ENCODE data around the gene ADGRG4.

ADGRG4 gene

DNA sequence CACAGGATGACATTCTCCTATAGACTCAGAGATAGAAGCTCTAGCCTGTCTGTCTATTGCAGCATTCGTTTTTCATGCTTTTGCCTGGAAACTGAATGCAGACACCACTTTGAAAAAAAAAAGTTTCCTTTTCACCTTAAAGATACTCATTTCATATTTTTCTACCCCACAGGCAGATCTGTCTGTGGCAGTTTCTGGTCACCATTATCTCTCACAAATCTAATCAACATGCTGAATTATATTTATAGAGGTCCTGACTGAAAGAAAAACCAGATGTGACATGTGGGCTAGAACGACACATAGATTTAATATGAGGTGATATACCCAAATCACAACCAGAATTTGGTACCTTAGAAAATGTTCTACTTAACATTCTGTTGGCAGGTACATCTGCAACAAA lies 28.2 kb downstream of the ADGRG4 start:
- H3K79me2 ChIP-seq (ENCODE audit: insufficient read depth, low read length): no peaks in the 10 kb centered on the region
- no peaks in the 10 kb centered on the region for H3K9me2 ChIP-seq (replicated peaks; ENCODE audit: low read depth, low read length)
- H3K4me3 ChIP-seq (ENCODE audit: low read length, poor library complexity, severe bottlenecking): no peak overlapping the region
- H2AFZ ChIP-seq (ENCODE audit: low read length): no peak overlapping the region
- TF ChIP-seq, protein P1, sequence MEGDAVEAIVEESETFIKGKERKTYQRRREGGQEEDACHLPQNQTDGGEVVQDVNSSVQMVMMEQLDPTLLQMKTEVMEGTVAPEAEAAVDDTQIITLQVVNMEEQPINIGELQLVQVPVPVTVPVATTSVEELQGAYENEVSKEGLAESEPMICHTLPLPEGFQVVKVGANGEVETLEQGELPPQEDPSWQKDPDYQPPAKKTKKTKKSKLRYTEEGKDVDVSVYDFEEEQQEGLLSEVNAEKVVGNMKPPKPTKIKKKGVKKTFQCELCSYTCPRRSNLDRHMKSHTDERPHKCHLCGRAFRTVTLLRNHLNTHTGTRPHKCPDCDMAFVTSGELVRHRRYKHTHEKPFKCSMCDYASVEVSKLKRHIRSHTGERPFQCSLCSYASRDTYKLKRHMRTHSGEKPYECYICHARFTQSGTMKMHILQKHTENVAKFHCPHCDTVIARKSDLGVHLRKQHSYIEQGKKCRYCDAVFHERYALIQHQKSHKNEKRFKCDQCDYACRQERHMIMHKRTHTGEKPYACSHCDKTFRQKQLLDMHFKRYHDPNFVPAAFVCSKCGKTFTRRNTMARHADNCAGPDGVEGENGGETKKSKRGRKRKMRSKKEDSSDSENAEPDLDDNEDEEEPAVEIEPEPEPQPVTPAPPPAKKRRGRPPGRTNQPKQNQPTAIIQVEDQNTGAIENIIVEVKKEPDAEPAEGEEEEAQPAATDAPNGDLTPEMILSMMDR (conservative IDR thresholded peaks at IDR 0.05; ENCODE audit: low read length): no peak
- no peak for TF ChIP-seq EZH2phosphoT487 (IDR thresholded peaks at IDR 0.05; ENCODE audit: borderline replicate concordance)
- H4K20me1 ChIP-seq (ENCODE audit: insufficient read depth, low read length, poor library complexity, severe bottlenecking): no peaks in the 10 kb centered on the region
- H3K4me2 ChIP-seq (ENCODE audit: low read depth, low read length, poor library complexity, severe bottlenecking): no peak overlapping the region
- H3F3A ChIP-seq (ENCODE audit: low read depth): no peaks in the 10 kb centered on the region
- H3K27me3 ChIP-seq (ENCODE audit: insufficient read depth, low read length, poor library complexity, severe bottlenecking): no peaks in the 10 kb centered on the region
- H3K4me1 ChIP-seq (ENCODE audit: insufficient read depth, low read length, poor library complexity, severe bottlenecking): no peaks in the 10 kb centered on the region
- no peaks in the 10 kb centered on the region for H3K36me3 ChIP-seq (ENCODE audit: insufficient read depth, low read length)
- H3K9me3 ChIP-seq (ENCODE audit: insufficient read depth, low read depth, low read length): no peaks in the 10 kb centered on the region
- no peak overlapping the region for H3K9ac ChIP-seq (ENCODE audit: low read depth, low read length, poor library complexity, severe bottlenecking)

DNA sequence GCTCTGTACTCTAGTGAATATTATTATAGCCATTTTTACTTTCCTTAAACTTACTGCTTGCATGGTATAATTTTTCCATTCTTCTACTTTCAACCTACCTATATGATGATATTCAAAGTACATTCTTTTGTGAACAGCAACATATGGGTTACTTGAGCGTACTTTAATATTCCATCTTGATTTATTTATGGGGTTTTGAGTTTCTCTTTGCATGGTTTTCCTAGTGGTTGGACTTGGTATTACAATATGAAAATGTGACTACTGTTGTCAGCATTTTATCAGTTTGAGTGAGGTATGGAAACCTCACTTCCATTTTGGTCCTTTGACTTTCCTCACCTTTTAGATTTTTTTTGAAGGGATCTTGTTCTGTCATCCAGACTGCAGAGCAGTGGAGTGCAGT lies 35.9 kb downstream of the ADGRG4 start:
- Histone ChIP-seq H3K79me2 (ENCODE audit: insufficient read depth, low read length) (no peaks in the 10 kb centered on the region), H3K27me3 (ENCODE audit: insufficient read depth, low read length, poor library complexity, severe bottlenecking) (no peaks in the 10 kb centered on the region), H2AFZ (ENCODE audit: low read length) (no peak overlapping the region), H3K4me3 (ENCODE audit: low read length, poor library complexity, severe bottlenecking) (no peak overlapping the region), H3K4me1 (ENCODE audit: insufficient read depth, low read length, poor library complexity, severe bottlenecking) (no peaks in the 10 kb centered on the region), H3K4me2 (ENCODE audit: low read depth, low read length, poor library complexity, severe bottlenecking) (no peak overlapping the region), H3K9me3 (ENCODE audit: insufficient read depth, low read depth, low read length) (no peaks in the 10 kb centered on the region), H3K36me3 (ENCODE audit: insufficient read depth, low read length) (no peaks in the 10 kb centered on the region), H3K9ac (ENCODE audit: low read depth, low read length, poor library complexity, severe bottlenecking) (no peak overlapping the region), H4K20me1 (ENCODE audit: insufficient read depth, low read length, poor library complexity, severe bottlenecking) (no peaks in the 10 kb centered on the region), H3K9me2 (replicated peaks; ENCODE audit: low read depth, low read length) (no peaks in the 10 kb centered on the region), H3F3A (ENCODE audit: low read depth) (no peaks in the 10 kb centered on the region)
- TF ChIP-seq, protein P1 (conservative IDR thresholded peaks at IDR 0.05; ENCODE audit: low read length): peak; percentile 51
- no peak for TF ChIP-seq EZH2phosphoT487 (IDR thresholded peaks at IDR 0.05; ENCODE audit: borderline replicate concordance)

DNA sequence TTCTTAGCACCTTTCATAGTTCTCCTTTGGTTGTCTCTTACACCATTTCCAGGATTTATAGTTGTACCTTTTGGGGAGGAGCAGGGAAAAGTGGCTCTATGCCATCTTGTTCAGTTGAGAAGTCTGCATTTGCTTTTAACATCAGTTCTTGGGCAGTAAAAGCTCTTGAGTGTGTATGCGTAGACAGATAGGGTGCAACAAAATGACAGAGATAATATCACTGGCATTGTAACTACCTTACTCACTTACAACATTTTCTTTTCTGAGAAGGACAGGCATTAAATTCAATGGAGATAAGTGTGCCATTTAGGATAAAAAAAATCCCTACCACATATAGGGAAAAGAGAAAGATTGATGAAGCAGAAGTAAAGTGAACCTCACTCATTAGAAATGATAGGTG lies 38.9 kb downstream of the ADGRG4 start:
- Histone ChIP-seq H3K9me3 (ENCODE audit: insufficient read depth, low read depth, low read length) (no peaks in the 10 kb centered on the region), H3K4me3 (ENCODE audit: low read length, poor library complexity, severe bottlenecking) (no peak overlapping the region), H3K27me3 (ENCODE audit: insufficient read depth, low read length, poor library complexity, severe bottlenecking) (no peaks in the 10 kb centered on the region)

More for the DNA sequence above, 38.9 kb downstream of the ADGRG4 start:
- Histone ChIP-seq H3K4me2 (ENCODE audit: low read depth, low read length, poor library complexity, severe bottlenecking) (no peak overlapping the region), H3K36me3 (ENCODE audit: insufficient read depth, low read length) (no peaks in the 10 kb centered on the region), H4K20me1 (ENCODE audit: insufficient read depth, low read length, poor library complexity, severe bottlenecking) (no peaks in the 10 kb centered on the region), H3K9me2 (replicated peaks; ENCODE audit: low read depth, low read length) (no peaks in the 10 kb centered on the region), H3F3A (ENCODE audit: low read depth) (no peaks in the 10 kb centered on the region), H2AFZ (ENCODE audit: low read length) (no peak overlapping the region), H3K79me2 (ENCODE audit: insufficient read depth, low read length) (no peaks in the 10 kb centered on the region), H3K9ac (ENCODE audit: low read depth, low read length, poor library complexity, severe bottlenecking) (no peak overlapping the region), H3K4me1 (ENCODE audit: insufficient read depth, low read length, poor library complexity, severe bottlenecking) (no peaks in the 10 kb centered on the region)
- TF ChIP-seq, protein P1 (conservative IDR thresholded peaks at IDR 0.05; ENCODE audit: low read length): no peak
- no peak for TF ChIP-seq EZH2phosphoT487 (IDR thresholded peaks at IDR 0.05; ENCODE audit: borderline replicate concordance)

Measured in Loucy (cell line).